Fibroblast of villous mesenchyme (primary cell): Measurements from ENCODE around the gene EXO1. TPM values are rescaled to one million over a fixed set of nuclear protein-coding genes. Genes with fewer than 3 reads are reported as not detected.

ENCODE experiments used
- DNase-seq: peaks from one replicate; pipeline ENCODE4 v3.0.0-alpha.2; 2010; ENCODE audit warnings: low read depth
- H3K4me3 ChIP-seq: 2 replicates; pipeline ENCODE4 v1.5.1; 2011; ENCODE audit warnings: low read depth, mild to moderate bottlenecking, low read length
- CTCF ChIP-seq: IDR thresholded peaks from 2 replicates; pipeline ENCODE4 v1.5.1; 2012; ENCODE audit warnings: low read depth, mild to moderate bottlenecking, low read length; ENCODE audit not compliant: insufficient read depth
- total RNA-seq: library from RNA; depleted of rRNA; stranded (reverse); fragments of >200 nt; gene quantifications from 2 replicates; pipeline ENCODE4 v1.2.3, GENCODE V29; 2012

The EXO1 gene
- total RNA-seq, 1 donor, result 12.5 TPM

DNA sequence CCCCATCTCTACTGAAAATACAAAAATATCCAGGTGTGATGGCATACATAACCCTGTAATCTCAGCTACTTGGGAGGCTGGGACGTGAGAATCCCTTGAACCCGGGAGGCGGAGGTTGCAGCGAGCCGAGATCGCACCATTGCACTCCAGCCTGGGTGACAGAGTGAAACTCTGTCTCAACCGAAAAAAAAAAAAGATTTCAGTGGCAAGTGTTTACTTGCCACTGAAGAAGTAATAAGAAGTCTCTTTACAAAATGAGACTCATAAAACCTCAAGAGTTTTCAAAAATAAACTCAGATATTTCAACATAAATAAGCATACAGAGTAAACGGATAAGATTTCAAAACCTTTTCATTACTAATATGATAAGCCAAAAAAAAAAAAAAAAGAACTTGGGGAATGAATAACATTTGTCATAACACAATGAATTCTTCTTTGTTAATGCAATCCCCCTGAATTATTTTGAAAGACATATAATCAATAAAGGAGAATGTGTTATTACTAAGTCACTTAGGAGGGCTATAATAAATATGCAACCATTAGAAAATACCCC, 34.2 kb upstream of the EXO1 start:
- H3K4me3 ChIP-seq, result no peak overlapping the region
- DNase-seq, result peak; percentile 71
- no peak for TF ChIP-seq CTCF

GRCh38 chr1:241816008-241816407, 32.0 kb upstream of the EXO1 start:
- no peak for DNase-seq
- no peak overlapping the region for H3K4me3 ChIP-seq

DNA sequence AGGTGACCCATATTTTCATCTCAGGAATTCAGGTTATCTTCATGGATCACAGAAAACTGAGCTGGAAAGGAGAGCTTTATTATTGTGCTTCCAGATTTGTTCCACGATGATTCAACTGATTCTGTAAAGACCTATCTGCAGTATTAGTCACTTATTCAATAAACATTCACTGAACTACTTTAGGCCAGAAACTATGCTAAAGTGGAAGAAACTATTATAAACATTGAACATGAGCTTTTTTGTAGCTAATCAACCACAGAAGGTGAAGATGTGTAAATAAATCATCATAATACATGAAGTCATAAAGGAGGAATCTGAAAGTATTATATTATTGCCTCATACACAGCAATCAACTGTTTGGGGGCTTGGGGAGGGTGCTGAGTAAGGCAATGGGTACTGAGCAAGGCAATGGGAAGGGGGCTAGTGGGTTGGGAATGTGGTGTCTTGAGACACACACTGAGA, 30.6 kb upstream of the EXO1 start:
- peak; percentile 90 for DNase-seq
- TF ChIP-seq CTCF, result no peak
- H3K4me3 ChIP-seq, result no peak overlapping the region

More at GRCh38 chr1:241816008-241816407, 32.0 kb upstream of the EXO1 start:
- TF ChIP-seq CTCF, result no peak

GRCh38 chr1:241817956-241818612, 29.9 kb upstream of the EXO1 start:
- H3K4me3 ChIP-seq, result no peak overlapping the region
- no peak for TF ChIP-seq CTCF
- no peak for DNase-seq

DNA sequence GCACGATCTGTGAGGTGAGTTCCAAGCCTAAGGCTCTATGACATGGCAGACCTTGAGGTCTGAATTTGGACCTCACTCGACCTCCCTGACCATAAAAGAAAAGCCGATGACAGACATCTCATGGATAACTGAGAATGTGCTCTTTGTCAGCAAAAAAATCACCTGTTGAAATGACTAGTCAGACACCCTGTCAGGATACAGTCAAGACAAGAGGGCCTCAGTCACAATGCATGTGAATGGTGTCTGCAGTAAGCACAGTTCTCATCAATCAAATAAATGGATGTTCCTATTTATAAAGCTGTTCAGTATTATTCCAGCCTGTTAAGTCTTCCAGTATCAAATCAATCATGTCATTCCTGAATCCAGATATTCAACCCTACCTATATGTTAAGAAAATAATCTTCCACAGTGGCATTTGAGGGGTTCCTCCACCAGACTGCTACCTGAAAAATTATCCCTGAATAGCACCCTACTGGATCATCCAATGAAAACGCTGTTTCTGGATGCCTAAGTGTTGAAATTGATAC, 28.6 kb upstream of the EXO1 start:
- TF ChIP-seq CTCF, result no peak
- no peak for DNase-seq
- H3K4me3 ChIP-seq, result no peak overlapping the region

GRCh38 chr1:241821363-241821762, 26.6 kb upstream of the EXO1 start:
- no peak overlapping the region for H3K4me3 ChIP-seq
- peak; percentile 56 for DNase-seq
- TF ChIP-seq CTCF, result no peak

DNA sequence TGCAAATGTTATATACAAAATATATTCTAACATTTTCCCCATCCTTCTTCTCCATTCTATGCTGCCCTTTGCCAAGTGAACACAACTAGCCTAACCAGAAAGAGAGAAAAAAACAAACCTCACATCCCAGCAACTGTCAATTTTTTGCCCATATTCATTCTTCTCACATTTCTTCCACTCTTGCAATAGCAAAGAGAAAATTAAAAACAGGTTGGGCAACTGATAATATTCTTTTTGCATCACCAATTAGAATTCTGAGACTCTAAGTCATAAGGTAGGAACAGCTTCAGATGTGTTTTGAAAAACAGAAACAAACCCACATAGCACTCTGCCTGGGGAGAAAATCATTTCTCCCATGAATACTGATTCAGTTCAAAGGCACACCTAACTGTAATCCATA, 25.2 kb upstream of the EXO1 start:
- no peak for DNase-seq
- TF ChIP-seq CTCF, result no peak

More for the DNA sequence above, 25.2 kb upstream of the EXO1 start:
- H3K4me3 ChIP-seq, result no peak overlapping the region
